HL-60/S4 treated with phorbol 12-myristate 13-acetate at 8.2 ng/mL for 4 days and 3 days (cell line): ENCODE data around the gene MYOC.
"Not testable (repeated sequence)": the region's sequence is repeated elsewhere in the genome, so short reads cannot be mapped to it uniquely, and the experiment has no call there.

Experiments used
- in situ Hi-C: fragments of 300-500 bp; cut with MboI; formaldehyde crosslinking; loops from 2 replicates; pipeline ENCODE4 v1.15.0; 2022; ENCODE audit warnings: low sequenced_read_pairs

MYOC gene

DNA sequence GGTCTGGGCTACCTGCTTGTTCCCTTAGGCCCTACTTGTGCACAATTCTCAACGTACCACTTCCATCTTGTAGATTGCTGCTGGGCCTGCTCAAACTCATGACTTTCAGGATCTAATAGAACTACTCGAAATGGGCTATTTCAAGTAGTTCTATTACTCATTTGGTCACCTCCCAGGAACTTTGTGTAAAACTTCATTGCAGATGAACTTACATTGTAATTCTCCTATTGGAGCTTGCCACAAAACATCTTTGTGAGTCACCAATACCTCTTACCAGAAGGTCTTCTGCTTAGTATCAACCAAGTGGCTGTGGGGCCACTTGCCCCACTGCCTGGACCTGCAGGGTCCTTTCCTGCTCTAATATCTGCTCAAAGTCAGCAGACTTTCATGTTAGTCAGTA is 41.2 kb downstream of the MYOC start:
- in situ Hi-C loops, result no loop called here

DNA sequence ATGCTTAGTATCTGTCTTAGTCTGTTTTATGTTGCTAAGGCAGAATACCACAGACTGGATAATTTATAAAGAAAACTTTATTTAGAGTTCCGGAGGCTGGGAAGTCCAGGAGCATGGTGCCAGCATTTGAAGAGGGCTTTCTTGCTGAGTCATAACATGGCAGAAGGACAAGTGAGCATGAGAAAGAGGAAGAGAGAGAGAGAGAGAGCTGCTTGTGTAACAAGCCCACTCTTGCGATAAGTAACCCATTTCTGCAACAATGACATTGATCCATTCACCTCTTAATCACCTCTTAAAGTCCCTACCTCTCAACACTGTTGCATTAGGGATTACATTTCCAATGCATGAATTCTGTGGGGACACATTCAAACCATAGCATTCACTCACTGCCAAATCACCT is 42.1 kb downstream of the MYOC start:
- in situ Hi-C loops, result no loop called here

DNA sequence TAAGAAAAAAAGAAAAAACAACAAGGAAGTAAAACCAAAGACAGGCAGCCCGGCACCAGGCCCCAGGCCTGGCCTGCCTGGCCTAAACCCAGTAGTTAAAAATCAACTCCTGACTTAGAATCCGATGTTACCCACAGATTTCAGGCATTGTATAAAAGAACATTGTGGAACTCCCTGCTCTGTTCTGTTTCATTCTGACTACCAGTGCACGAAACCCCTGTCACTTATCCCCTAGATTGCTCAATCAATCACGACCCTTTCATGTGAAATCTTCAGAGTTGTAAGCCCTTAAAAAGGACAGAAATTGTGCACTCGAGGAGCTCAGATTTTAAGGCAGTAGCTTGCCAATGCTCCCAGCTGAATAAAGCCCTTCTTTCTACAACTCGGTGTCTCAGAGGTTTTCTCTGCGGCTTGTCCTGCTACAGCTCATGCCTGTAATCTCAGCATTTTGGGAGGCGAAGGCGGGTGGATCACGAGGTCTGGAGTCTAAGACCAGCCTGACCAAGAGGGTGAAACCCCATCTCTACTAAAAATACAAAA is 46.0 kb downstream of the MYOC start:
- in situ Hi-C loops, result no loop called here

DNA sequence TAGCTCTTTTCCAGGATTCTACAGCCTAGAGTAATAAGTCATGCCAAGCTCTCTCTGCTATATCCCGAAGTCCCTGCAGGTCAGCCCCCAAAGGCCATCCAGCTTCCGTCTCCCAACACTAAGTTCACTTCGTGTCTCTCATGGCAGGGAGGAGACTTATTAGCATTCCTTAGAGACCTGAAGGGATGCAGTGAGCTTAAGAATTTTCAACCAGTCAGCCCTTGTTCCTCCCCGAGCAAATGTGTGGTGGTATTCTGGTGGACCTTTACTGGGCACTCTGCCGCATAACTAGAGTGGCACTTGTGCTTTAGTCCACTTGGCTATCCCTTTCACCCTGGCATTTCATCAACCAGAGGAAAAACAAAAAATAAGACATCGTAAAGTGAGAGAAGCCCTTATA is 49.4 kb downstream of the MYOC start:
- in situ Hi-C loops, result not testable (repeated sequence)

DNA sequence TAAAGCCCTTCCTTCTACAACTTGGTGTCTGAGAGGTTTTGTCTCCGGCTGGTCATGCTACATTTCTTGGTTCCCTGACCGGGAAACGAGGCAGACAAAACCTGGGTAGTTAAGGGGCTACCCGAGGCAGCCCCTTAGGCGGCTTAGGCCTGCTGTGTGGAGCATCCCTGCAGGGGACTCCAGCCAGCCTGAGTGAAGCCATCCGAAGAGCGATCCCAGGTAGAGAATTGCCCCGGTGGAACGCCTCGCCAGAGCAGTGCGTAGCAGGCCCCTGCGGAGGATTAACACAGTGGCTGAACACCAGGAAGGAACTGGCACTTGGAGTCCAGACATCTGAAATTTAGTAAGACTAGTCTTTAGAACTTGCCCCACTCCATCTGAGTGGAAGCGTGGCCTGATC is 51.6 kb downstream of the MYOC start:
- in situ Hi-C loops, result no loop called here

DNA sequence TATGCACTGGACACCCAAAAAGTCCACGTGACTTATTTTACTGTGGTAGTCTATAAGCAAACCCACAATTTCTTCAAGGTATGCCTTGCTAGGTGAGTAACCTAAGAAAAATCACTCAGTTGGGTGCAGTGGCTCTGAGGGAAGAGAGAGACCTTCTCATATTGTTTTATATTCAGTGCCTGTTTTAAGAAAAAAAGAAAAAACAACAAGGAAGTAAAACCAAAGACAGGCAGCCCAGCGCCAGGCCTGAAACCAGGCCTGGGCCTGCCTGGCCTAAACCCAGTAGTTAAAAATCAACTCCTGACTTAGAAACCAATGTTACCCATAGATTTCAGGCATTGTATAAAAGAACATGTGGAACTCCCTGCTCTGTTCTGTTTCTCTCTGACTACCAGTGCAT is 52.2 kb downstream of the MYOC start:
- in situ Hi-C loops, result not testable (repeated sequence)

DNA sequence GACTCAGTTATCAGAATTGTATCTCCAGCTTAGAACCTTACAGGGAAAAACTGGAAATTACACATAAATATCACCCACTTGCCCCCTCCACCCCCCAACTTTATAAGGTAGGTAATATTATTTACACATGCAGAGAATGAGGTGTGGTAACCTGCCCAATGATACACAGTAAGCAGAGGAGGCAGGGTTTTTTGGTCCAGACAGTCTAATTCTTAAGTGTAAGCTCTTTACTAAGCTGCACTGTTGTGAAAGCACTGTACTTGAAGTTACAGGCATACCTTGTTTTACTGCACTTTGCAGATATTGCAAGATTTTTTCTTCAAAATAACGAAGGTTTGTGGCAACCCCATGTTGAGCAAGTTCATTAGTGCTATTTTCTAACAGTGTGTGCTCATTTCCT is 55.3 kb downstream of the MYOC start:
- in situ Hi-C loops, result no loop called here

DNA sequence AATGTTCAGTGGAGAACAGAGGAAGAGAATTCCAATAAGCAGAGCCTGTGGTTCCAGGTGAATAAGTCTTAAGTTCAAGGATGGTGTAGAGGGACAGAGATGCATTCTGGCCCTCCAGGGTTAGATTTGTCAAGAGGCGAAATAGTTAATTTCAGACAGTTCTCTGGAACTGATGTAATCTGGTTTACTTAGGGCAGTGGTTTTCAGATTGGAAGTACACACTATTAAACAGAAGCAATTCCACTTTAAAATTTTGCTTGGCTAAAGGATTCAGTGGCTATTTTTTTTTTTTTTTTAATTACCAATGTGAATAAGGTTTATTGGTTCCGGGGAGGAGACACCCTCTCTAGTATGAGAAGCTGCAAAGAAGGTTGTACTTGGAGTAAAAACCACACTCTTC is 55.8 kb downstream of the MYOC start:
- in situ Hi-C loops, result no loop called here

DNA sequence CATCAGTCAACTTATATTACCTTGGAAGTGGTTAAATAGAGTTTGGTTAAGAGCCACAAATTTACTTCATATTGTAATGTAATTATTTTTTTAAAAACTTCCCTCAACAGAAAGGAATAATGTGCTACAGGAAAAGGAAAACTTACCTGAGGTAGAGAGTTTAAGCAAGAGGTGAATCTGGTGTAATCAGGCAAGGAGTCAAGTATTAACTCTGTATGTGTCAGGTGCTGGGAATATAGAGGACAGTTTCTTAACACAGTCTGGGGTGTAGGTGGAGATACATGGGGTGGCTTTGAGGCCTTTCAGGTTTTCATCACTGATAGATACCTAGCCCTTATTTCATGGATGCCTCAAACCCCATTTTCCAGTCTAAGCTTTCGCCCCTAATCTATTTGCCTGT is 56.4 kb downstream of the MYOC start:
- in situ Hi-C loops, result no loop called here

DNA sequence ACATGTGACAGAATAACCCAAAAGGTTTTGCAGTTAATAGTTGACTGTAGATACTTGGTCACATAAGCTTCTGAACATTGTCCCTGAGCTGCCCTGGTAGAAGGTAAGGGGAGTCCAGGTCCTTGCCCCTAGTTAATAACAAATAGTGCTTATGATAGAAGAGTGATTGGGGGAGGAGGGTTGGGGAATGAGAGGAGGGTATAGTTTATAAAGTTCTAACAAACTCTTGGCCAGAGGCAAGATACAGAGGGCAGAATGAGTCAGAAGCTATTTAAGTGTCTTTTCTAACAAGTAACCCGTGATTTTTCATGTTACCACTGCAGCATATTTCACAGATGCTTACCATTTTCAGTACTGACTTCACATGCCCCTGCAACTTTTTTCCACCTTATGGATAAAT is 57.2 kb downstream of the MYOC start:
- in situ Hi-C loops, result no loop called here

DNA sequence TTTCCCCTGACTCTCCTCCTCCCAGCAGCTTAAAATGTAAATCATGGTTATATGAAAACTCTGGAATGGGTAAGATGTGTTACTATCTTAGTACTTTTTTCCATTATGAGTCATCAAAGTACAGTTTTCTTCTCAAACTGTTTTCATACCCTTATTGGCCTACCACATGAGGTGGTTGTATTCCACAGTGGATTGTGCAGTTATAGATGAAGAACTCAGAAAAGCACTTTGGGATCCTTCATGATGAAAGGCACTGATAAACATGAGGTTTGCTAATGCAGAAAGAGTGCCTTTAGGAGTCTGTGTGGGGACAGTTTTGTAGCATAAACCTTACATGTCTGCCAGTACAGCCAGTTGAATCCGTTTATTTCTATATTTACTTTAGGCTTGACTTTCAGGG is 62.5 kb downstream of the MYOC start:
- in situ Hi-C loops, result no loop called here

DNA sequence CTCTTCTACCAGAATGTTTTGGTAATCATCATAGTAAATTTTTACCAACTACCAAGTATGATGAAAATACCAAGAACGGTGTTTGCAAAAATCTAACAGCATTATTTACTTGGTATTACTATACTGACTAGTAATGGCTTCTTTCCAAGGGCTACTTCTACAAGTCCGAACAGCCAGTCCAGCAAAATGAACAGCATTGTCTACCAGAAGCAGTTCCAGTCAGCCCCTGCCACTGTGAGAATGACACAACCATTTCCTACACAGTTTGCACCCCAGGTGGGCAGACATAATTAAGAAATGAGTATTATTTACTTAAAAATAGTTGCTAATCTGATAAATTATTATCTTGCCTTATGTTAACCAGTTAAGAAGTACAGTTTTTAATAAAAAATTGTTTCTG is 64.3 kb downstream of the MYOC start:
- in situ Hi-C loops, result no loop called here

DNA sequence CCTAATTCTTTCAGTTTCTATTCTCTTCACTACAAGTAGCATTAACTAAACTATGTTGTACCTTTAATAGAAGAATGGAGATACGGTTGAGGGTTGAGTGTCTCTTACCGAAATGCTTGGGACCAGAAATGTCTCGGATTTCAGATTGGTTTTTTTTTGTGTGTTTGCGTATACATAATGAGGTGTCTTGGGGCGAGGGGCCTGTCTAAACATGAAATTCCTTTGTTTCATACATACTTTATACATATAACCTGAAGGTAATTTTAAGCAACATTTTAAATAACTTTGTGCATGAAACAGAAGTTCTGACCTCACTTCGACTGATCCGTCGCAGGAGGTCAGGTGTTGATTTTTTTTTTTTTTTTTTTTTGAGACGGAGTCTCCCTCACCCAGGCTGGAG is 66.8 kb downstream of the MYOC start:
- in situ Hi-C loops, result no loop called here
